Spleen (tissue), 11 donors: ENCODE measurements around the gene TESPA1. TPM values are rescaled to one million over a fixed set of nuclear protein-coding genes. Genes with fewer than 3 reads are reported as not detected.

Experiments used
- DNase-seq: peaks from one replicate; pipeline ENCODE4 v3.0.0-alpha.2; 2020
- H3K27ac ChIP-seq, 8 donors: fragments of 200-600 bp; sonication (generic) in 7 of 8; 1 replicate in 4 of 8; 2 replicates in 4 of 8; pipeline versions ENCODE4 v1.5.0 to v1.8.0; 2016 to 2021; ENCODE audit warnings: inconsistent platforms in 4 of 8, mild to moderate bottlenecking in 4 of 8, moderate library complexity in 1 of 8
- H3K27me3 ChIP-seq, 7 donors: fragments of 200-600 bp; sonication (generic) in 6 of 7; replicated peaks in 1 of 7; 1 replicate in 4 of 7; 2 replicates in 3 of 7; pipeline versions ENCODE4 v1.5.0 to v1.8.0; 2016 to 2021; ENCODE audit warnings: inconsistent platforms in 3 of 7, mild to moderate bottlenecking in 1 of 7
- H3K36me3 ChIP-seq, 6 donors: fragments of 200-600 bp; sonication (generic) in 5 of 6; 1 replicate in 4 of 6; 2 replicates in 2 of 6; pipeline versions ENCODE4 v1.5.0 to v1.8.0; 2016 to 2021; ENCODE audit warnings: inconsistent platforms in 2 of 6
- H3K4me1 ChIP-seq, 6 donors: fragments of 200-600 bp; sonication (generic) in 5 of 6; 1 replicate in 3 of 6; 2 replicates in 3 of 6; pipeline versions ENCODE4 v1.5.0 to v1.8.0; 2016 to 2021; ENCODE audit warnings: inconsistent platforms in 3 of 6
- H3K4me3 ChIP-seq, 8 donors: fragments of 200-600 bp; sonication (generic) in 7 of 8; 1 replicate in 4 of 8; 2 replicates in 4 of 8; pipeline versions ENCODE4 v1.5.0 to v1.8.0; 2016 to 2021; ENCODE audit warnings: inconsistent platforms in 4 of 8, mild to moderate bottlenecking in 4 of 8, moderate library complexity in 2 of 8
- H3K9me3 ChIP-seq, 8 donors: fragments of 200-600 bp; sonication (generic) in 7 of 8; 1 replicate in 4 of 8; 2 replicates in 4 of 8; pipeline versions ENCODE4 v1.5.0 to v1.8.0; 2016 to 2021; ENCODE audit warnings: inconsistent platforms in 4 of 8
- CTCF ChIP-seq, 11 experiments: fragments of 200-600 bp in 7 of 11; fragments of 450-650 bp in 4 of 11; sonication (generic) in 4 of 11; IDR thresholded peaks in 8 of 11; conservative IDR thresholded peaks in 3 of 11; 1 replicate in 7 of 11; 2 replicates in 4 of 11; pipeline versions ENCODE4 v1.4.0 to v1.8.0; 2016 to 2021; ENCODE audit warnings: antibody characterized with exemption in 11 of 11, inconsistent platforms in 4 of 11, mild to moderate bottlenecking in 1 of 11
- POLR2A ChIP-seq, 3 donors: fragments of 450-650 bp; IDR thresholded peaks; one replicate each; pipeline ENCODE4 v1.5.1; 2017; ENCODE audit warnings: antibody characterized with exemption in 3 of 3, mild to moderate bottlenecking in 1 of 3
- POLR2AphosphoS5 ChIP-seq, 3 donors: sonication (generic); formaldehyde crosslinking; IDR thresholded peaks; one replicate each; pipeline ENCODE4 v1.5.1; 2017; ENCODE audit warnings: antibody characterized with exemption in 3 of 3
- WGBS, 5 donors: extraction: QIAGEN DNeasy Blood & Tissue Kit in 3 of 5; methylation state at CpG; one replicate each; pipeline versions ENCODE4 v1.1.5 to v1.1.7; 2013 to 2018; 5-methylcytosine and 5-hydroxymethylcytosine counted together
- intact Hi-C: fragments of 100-400 bp; cut with DNase I; formaldehyde crosslinking; loops from one replicate; pipeline ENCODE4 v1.15.0; 2023; ENCODE audit warnings: low total_unique reads
- polyA plus RNA-seq, 3 donors: library from polyadenylated mRNA; stranded (reverse); fragments of 200-250 nt; gene quantifications; one replicate each; pipeline ENCODE4 v1.2.1, GENCODE V29; 2013
- total RNA-seq, 7 donors: library from RNA; depleted of rRNA in 3 of 7; stranded (reverse); fragments of >200 nt in 3 of 7; fragmentation: NEBNext Ultra II Directional in 4 of 7; extraction: Animal tissue kit (Norgen Biotek cat#: 25700) in 4 of 7; gene quantifications; one replicate each; pipeline versions ENCODE4 v1.1.0 to v1.2.1, GENCODE V29; 2016 to 2021
- donor health status: healthy with polysubstance abuse.
- donor health status: DM: no; HTN: no; CAD: no; lungs with moderate emphysema.
- donor health status: DM: no; HTN: no; CAD: no.
- donor health status: Bipolar disorder and iron deficiency.
- donor health status: healthy.
- donor health status: DM: no; HTN: no; CAD: no.
- donor health status: DM: yes; HTN: yes; CAD: no.

The TESPA1 gene
- total and polyA plus RNA-seq, 10 donors = 7.3 to 16.8 (median 13.4) TPM

DNA sequence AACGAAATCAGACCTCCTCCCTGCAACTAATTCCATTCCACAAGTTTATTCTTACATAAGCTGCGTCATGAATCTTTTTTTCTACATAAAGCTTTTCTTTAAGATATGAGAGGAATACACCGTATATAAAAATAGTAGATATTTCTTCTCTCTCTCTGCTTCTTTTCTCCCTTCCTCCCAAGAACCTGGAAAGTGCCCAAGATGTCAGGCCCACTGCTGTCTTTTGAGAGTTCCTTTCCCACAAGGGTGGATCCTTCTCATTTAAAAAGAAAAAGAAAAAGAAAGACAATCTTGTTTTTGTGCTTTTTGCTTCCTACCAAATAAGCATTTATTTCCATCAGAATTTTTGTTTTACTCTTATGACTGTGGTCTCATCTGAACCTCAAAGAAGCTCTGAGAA, 11.0 kb downstream of the TESPA1 start:
- Histone ChIP-seq H3K27ac (no peak overlapping the region), H3K36me3 (peaks cover 0 to 33% (median 10%) of the 10 kb centered on the region in 6 donors), H3K4me3 (no peak overlapping the region), H3K27me3 (no peaks in the 10 kb centered on the region), H3K4me1 (peaks cover 0 to 39% (median 1%) of the 10 kb centered on the region in 6 donors), H3K9me3 (no peaks in the 10 kb centered on the region)
- no peak for DNase-seq
- intact Hi-C loops = no loop called here
- 81 to 96% (median 89%) methylated on average over 3 of the region's 3 CpGs for WGBS, 5 donors
- TF ChIP-seq CTCF (IDR thresholded peaks at IDR 0.05 in 8 of 11, conservative IDR thresholded peaks at IDR 0.05 in 3 of 11) (no peak), POLR2AphosphoS5 (IDR thresholded peaks at IDR 0.05) (no peak), POLR2A (IDR thresholded peaks at IDR 0.05) (no peak)

DNA sequence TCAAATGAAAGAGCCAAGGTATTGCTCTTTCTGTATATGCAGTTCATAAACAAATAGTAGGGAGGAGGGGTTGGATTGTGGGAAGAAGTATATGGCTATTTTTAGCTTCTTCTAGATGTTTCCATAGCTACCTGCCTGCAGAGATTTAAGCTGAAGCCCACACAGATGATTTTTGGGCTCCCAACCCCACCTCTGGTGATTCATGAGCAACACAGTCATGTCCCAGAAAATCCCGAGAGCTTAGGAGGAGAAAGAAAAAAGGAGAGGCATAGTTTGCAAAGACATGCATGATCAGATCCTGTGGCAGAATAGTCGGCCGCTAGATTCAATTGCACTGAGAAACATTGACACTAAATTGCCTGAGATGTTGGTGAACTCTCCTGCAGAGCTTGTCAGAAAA, 13.8 kb downstream of the TESPA1 start:
- Histone ChIP-seq H3K36me3 (peaks cover 0 to 47% (median 11%) of the 10 kb centered on the region in 6 donors), H3K27ac (no peak overlapping the region), H3K4me1 (peaks cover 0 to 23% (median 0%) of the 10 kb centered on the region in 6 donors), H3K27me3 (no peaks in the 10 kb centered on the region), H3K4me3 (no peak overlapping the region), H3K9me3 (no peaks in the 10 kb centered on the region)
- TF ChIP-seq CTCF (IDR thresholded peaks at IDR 0.05 in 8 of 11, conservative IDR thresholded peaks at IDR 0.05 in 3 of 11) (no peak), POLR2AphosphoS5 (IDR thresholded peaks at IDR 0.05) (no peak)
- intact Hi-C loops = no loop called here
- no peak for DNase-seq
- WGBS, 5 donors = 86 to 95% (median 91%) methylated on average over 3 of the region's 3 CpGs

DNA sequence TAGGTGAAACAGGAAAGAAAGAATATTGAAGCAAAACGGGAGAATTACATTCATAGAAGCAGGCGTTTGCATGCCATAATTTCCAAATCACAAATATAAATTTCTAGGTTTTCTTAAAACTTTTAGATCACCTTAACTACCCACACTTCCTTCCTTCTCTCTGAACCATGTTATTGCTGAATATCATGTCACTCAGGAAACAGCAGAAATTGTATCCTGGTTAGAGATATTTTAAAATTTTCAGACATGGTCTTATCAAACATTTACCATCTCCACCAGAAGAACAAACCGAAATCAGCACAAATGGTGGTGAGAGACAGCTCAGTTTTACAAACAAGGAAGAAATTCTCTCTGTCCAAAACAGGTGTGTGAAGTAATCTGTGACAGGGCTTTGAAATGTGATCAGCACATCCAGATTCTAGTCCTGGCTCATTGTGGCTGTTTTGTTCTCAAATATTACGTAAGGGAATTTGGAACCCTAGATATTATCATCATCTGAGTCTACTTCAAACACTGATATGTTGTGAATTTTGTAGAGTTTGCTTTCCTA, 16.3 kb downstream of the TESPA1 start:
- Histone ChIP-seq H3K4me1 (peaks cover 0 to 20% (median 0%) of the 10 kb centered on the region in 6 donors), H3K36me3 (peaks cover 0 to 49% (median 12%) of the 10 kb centered on the region in 6 donors)

More for the DNA sequence above, 16.3 kb downstream of the TESPA1 start:
- Histone ChIP-seq H3K27me3 (no peaks in the 10 kb centered on the region), H3K9me3 (no peaks in the 10 kb centered on the region), H3K27ac (peak overlapping the region in 2 of 8 donors; percentile 22 to 37), H3K4me3 (no peak overlapping the region)
- no peak for DNase-seq
- intact Hi-C loops = no loop called here
- 29 to 42% (median 32%) methylated on average over 4 of the region's 4 CpGs for WGBS, 5 donors
- TF ChIP-seq POLR2A (IDR thresholded peaks at IDR 0.05) (no peak), CTCF (IDR thresholded peaks at IDR 0.05 in 8 of 11, conservative IDR thresholded peaks at IDR 0.05 in 3 of 11) (no peak), POLR2AphosphoS5 (IDR thresholded peaks at IDR 0.05) (no peak)
